ENCODE data around the gene SNX27.

The SNX27 gene

DNA sequence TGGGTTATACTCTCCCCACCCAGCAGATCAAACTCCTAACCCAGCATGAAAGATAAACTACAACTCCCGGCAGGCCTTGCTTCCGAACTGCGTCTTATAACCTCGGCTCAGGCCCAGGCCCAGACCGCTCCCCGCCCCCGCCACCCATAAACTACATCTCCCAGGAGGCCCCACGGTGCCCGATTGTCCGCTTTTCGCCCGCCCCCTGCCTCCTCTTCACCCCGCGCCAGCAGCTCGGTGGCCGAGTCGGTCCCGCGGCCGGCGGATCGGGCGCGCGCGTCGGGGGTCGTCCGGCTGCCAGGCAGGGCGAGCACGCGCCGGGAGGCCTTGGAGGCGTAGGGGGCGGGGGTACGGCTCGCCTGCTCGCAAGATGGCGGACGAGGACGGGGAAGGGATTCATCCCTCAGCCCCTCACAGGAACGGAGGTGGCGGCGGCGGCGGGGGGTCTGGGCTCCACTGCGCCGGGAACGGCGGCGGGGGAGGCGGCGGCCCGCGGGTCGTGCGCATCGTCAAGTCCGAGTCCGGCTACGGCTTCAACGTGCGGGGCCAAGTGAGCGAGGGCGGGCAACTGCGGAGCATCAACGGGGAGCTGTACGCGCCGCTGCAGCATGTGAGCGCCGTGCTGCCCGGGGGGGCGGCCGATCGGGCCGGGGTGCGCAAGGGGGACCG is at the start of gene SNX27:
Gene SNX27, plus strand, starts transcription at position 219 of the 669 bp plus-strand sequence. Its CDS starts 152 bp downstream, at position 371.
- Mint-ChIP-seq H3K9me3 (no peaks in the 10 kb centered on the region), H3K27me3 (ENCODE audit: low read depth) (peaks cover 10% of the 10 kb centered on the region), H3K4me1 (ENCODE audit: low read depth) (peaks cover 34% of the 10 kb centered on the region), H3K4me3 (peak within 1 kb of the TSS; percentile 100), H3K27ac (peak within 1 kb of the TSS; percentile 99), H3K36me3 (ENCODE audit: low read depth) (peaks cover 12% of the 10 kb centered on the region)
- peak; percentile 82 for DNase-seq (ENCODE audit: low spot score)

DNA sequence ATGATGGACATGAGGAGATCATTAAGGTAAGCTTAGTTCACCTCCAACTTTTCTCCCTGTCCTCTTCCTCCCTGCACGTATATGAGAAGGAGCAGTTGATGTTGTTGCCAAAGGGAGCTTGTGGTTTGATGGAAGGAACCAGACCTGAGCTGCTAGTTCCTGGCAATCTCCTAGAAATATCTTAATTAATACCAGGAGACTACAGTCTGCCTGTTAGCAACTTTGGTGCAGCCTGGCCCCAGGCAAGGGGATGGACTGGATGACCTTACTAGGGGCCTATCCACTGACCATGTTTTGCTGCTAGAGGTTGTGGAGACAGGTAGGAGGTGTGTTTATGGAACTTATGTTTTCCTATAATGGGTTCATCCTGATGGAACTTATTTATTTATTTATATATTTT is 49.2 kb upstream of the SNX27 start:
- Mint-ChIP-seq H3K4me1 (ENCODE audit: low read depth) (no peaks in the 10 kb centered on the region), H3K27ac (no peak overlapping the region), H3K27me3 (ENCODE audit: low read depth) (no peaks in the 10 kb centered on the region), H3K9me3 (no peaks in the 10 kb centered on the region), H3K36me3 (ENCODE audit: low read depth) (no peaks in the 10 kb centered on the region), H3K4me3 (no peak overlapping the region)
- no peak for DNase-seq (ENCODE audit: low spot score)

DNA sequence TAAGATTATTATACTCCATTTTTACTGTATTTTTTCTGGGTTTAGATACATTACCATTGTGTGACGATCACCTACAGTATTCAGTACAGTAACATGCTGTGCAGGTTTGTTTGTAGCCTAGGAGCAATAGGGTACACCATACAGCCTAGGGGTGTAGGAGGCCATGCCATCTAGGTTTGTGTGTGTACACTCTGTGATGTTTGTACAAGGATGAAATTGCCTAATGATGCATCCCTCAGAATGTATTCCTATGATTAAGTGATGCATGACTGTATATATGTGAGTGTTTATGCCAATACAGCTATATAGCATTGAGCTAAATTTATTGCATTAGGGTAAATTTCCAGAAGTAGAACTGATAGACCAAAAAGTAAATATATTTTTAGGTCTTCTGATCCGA is 48.5 kb upstream of the SNX27 start:
- Mint-ChIP-seq H3K27me3 (ENCODE audit: low read depth) (no peaks in the 10 kb centered on the region), H3K9me3 (no peaks in the 10 kb centered on the region)
- no peak for DNase-seq (ENCODE audit: low spot score)

DNA sequence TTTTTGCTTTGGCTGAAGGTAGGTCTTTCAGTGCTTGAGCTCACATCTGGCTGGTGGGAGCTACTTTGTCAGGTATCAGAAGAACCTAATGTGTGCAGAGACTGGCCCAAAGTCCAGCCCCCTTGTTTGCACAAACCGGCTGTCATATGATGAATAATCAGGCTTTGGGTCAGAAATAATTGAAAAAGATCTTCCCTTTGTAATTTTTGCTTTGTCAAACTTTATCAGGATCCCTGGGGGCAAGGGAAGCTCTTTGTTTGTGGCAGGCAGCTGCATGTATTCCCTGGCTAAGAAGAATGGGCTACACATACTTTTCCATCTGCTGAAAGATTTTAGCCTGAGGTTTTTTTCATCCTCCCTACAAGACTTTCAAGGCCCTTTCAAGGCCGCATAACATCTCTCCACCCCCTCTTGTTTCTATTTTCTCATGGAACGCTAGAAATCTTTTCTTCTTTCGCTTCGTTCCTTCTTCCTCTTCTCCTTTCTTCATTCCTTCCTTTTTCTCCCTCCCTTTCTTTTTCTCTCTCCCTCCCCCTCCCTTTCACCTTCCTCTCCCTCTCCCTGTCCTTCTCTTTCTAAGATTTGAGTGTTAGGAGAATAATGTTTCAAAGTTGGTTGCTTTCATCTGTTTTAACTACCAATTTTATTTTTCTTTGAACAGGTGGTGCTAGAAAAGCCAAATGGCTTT is 46.2 kb upstream of the SNX27 start:
- no peak for DNase-seq (ENCODE audit: low spot score)
- Mint-ChIP-seq H3K4me1 (ENCODE audit: low read depth) (peaks cover 4% of the 10 kb centered on the region), H3K27me3 (ENCODE audit: low read depth) (no peaks in the 10 kb centered on the region), H3K4me3 (no peak overlapping the region), H3K36me3 (ENCODE audit: low read depth) (no peaks in the 10 kb centered on the region), H3K9me3 (no peaks in the 10 kb centered on the region), H3K27ac (no peak overlapping the region)

More for the DNA sequence above, 48.5 kb upstream of the SNX27 start:
- H3K4me3 Mint-ChIP-seq = no peak overlapping the region
- peaks cover 4% of the 10 kb centered on the region for H3K4me1 Mint-ChIP-seq (ENCODE audit: low read depth)
- H3K36me3 Mint-ChIP-seq (ENCODE audit: low read depth) = no peaks in the 10 kb centered on the region
- no peak overlapping the region for H3K27ac Mint-ChIP-seq

DNA sequence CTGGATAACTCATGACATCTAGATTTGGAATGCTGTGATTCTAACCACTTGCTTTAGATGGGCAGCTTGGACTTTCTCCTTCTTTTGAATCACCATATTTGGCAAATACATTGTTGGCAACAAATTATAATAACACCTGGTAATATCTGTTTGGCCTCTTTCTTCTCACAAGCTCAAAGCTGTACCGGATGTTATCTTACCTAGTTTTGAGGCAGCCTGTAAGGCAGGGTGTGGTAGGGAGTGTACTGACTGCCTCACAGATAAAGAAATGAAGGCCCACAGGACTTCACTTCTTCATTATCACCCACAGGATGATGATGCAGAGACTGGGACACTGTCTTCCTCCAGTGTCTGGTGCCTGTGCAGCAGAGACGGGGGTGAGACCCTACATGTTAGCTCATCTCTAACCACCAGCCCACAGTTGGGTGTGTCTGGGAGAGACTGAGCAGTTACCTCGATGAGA is 43.2 kb upstream of the SNX27 start:
- H3K4me1 Mint-ChIP-seq (ENCODE audit: low read depth) = peaks cover 4% of the 10 kb centered on the region
- H3K4me3 Mint-ChIP-seq = no peak overlapping the region
- H3K9me3 Mint-ChIP-seq = no peaks in the 10 kb centered on the region
- H3K36me3 Mint-ChIP-seq (ENCODE audit: low read depth) = no peaks in the 10 kb centered on the region
- H3K27ac Mint-ChIP-seq = no peak overlapping the region
- no peak for DNase-seq (ENCODE audit: low spot score)
- no peaks in the 10 kb centered on the region for H3K27me3 Mint-ChIP-seq (ENCODE audit: low read depth)

DNA sequence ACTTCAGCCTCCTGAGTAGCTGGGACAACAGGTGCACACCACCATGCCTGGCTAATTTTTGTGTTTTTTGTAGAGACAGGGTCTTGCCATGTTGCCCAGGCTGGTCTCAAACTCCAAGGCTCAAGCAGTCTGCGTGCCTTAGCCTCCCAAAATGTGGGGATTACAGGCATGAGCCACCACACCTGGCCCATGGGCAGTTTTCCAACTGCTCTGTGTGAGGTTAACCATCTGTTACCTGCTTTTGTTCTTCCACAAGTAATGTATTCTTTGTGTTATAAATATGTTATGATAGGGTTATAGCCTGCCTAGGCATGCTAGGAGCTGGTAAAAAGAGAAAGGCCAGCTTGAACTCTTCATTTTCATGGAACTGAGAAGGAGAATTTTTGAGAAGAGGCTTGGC is 41.0 kb upstream of the SNX27 start:
- Mint-ChIP-seq H3K27ac (no peak overlapping the region), H3K4me1 (ENCODE audit: low read depth) (peaks cover 11% of the 10 kb centered on the region), H3K36me3 (ENCODE audit: low read depth) (peaks cover 9% of the 10 kb centered on the region), H3K9me3 (no peaks in the 10 kb centered on the region), H3K4me3 (no peak overlapping the region), H3K27me3 (ENCODE audit: low read depth) (no peaks in the 10 kb centered on the region)
- no peak for DNase-seq (ENCODE audit: low spot score)

DNA sequence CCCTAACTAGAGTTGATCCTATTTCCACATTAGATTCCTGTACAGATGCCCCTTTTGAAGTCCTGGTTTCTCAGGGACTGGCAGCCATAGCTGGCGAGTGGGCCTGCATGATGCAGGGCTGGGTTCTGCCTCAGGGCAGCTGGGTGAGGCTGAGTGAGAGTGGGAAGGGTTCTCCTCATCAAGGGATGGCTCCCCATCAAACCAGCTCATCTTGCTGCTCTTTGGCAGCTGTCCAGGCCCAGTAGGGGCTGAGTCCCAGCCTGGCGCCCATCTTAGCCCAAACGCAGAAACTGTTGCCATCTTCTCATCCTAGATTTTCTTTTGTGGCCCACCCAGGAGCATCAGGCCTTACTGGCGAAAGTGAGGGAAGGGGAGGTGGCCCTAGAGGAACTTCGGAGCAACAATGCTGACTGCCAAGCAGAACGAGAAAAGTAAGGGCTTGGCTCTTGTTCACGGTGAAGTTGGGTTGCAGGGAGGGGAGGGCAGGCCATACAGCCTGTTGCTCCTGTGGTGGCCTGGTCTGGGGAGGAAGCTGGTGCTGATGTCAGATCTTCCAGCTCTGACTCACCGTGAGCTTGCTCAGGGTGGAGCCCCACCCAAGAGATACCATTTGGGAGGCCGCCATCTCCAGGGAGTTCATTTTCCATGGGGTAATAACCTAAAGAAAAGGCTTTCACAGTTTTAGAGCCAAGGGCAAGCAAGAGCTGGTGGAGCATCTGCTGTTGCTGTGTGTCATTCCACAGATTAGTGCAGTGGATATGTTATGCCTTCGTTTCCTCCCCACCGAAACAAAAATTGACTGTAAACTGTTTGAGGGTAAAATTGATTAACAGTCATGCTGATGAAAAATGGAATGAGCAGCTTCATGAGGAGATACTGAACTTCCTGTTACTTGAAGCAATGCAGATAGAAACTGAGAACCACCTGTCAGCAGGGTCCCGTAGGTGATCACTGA is 37.0 kb upstream of the SNX27 start:
- peak; percentile 12 for DNase-seq (ENCODE audit: low spot score)
- Mint-ChIP-seq H3K4me1 (ENCODE audit: low read depth) (peaks cover 21% of the 10 kb centered on the region), H3K27me3 (ENCODE audit: low read depth) (no peaks in the 10 kb centered on the region), H3K9me3 (no peaks in the 10 kb centered on the region), H3K4me3 (no peak overlapping the region), H3K36me3 (ENCODE audit: low read depth) (peaks cover 9% of the 10 kb centered on the region), H3K27ac (peak overlapping the region; percentile 22)

DNA sequence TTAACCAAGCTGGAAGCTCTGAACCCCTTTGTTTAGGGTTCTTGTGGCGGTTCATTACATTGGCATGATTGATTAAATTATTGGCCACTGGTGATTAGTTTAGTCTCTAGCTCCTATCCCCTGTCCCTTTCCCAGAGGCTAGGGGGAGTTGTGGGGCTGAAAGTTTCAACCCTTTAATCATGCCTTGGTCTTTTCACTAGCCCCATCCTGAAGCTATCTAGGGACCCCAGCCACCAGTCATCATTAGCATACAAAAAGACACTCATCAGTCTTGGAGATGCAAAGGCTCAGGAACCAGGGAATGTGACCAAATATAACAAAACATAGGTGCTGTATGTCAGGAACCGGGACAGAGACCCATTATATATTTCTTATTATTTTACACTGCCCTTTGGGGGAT is 34.7 kb upstream of the SNX27 start:
- Mint-ChIP-seq H3K27me3 (ENCODE audit: low read depth) (no peaks in the 10 kb centered on the region), H3K9me3 (no peaks in the 10 kb centered on the region), H3K27ac (no peak overlapping the region), H3K4me1 (ENCODE audit: low read depth) (peaks cover 21% of the 10 kb centered on the region), H3K36me3 (ENCODE audit: low read depth) (peaks cover 9% of the 10 kb centered on the region), H3K4me3 (no peak overlapping the region)
- no peak for DNase-seq (ENCODE audit: low spot score)

DNA sequence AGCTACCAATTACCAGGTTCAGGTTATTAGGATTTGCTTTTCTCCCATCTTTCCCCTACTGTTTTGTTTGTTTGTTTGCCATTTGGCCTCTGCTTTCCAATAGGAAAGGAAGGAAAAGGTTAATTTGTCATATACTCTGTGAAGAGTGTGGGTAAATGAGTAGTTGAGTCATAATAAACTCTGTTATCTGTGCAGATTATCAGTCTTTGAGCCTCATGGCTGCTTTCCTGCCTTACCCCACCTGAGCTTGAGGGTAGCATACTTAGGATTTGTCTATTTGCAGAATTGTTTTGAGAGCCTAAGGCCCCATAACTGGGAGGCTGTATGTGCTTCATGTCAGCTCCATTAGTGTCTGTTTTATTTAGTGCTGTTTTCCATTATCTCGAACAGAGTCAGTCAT is 32.9 kb upstream of the SNX27 start:
- Mint-ChIP-seq H3K4me3 (no peak overlapping the region), H3K36me3 (ENCODE audit: low read depth) (peaks cover 9% of the 10 kb centered on the region), H3K9me3 (no peaks in the 10 kb centered on the region), H3K27me3 (ENCODE audit: low read depth) (no peaks in the 10 kb centered on the region), H3K4me1 (ENCODE audit: low read depth) (peaks cover 21% of the 10 kb centered on the region), H3K27ac (no peak overlapping the region)
- DNase-seq (ENCODE audit: low spot score) = no peak

DNA sequence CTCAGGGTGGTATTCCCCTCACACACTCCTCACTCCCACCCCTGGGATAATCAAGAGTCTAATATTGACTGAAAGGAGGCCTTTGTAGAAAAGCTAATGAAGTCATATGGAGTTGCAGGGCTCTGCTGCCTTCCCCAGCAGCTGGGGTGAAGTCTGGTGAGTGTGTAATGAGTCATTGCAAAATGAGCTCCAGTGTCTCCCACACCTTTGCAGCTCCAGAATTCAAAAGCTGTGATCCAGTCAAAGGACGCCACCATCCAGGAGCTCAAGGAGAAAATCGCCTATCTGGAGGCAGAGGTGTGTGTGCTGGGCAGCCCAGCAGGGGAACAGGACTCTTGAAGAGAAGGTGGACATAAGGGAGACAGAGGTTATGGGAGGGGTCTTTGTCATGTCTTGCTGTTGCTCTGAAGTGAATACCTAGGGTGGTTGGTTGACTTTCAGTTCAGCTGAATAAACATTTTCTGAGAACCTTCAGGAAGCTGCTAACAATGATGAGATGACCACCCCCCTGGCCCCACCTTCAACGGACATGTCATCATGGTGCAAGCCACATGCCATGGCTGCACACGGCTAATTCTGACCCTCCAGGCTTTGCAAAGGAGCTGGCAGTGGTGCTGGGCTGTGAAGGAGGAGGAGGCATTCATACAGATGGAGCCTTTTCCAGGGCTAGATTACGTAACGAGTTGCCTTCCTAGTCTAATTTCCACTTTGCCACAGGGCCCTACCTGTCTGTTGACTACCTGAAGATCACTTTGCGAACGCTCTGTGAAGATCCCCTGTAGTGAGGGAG is 32.2 kb upstream of the SNX27 start:
- Mint-ChIP-seq H3K9me3 (no peaks in the 10 kb centered on the region), H3K36me3 (ENCODE audit: low read depth) (peaks cover 3% of the 10 kb centered on the region), H3K4me1 (ENCODE audit: low read depth) (peaks cover 18% of the 10 kb centered on the region), H3K27ac (no peak overlapping the region), H3K4me3 (no peak overlapping the region), H3K27me3 (ENCODE audit: low read depth) (no peaks in the 10 kb centered on the region)
- DNase-seq (ENCODE audit: low spot score) = no peak

DNA sequence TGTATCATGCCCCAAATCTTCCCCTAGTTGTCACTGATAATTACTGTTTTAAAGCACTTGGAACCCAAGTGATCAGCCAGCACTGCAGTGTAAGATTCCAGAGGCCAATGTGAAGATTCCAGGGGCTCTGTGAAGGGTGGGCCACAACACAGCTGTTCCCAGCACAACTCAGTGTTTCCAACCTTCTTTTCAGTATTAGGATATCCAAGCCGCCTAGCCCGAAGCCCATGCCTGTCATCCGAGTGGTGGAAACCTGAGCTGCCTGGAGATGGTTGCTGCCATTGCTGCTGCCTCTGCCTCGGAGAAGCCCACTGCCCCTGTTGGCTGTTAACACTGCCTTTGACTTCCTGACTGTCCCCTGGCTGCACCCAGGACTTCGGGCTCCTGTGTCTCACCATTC is 30.4 kb upstream of the SNX27 start:
- Mint-ChIP-seq H3K9me3 (no peaks in the 10 kb centered on the region), H3K36me3 (ENCODE audit: low read depth) (no peaks in the 10 kb centered on the region), H3K27ac (no peak overlapping the region), H3K4me1 (ENCODE audit: low read depth) (peaks cover 12% of the 10 kb centered on the region), H3K4me3 (no peak overlapping the region), H3K27me3 (ENCODE audit: low read depth) (no peaks in the 10 kb centered on the region)
- DNase-seq (ENCODE audit: low spot score) = no peak

DNA sequence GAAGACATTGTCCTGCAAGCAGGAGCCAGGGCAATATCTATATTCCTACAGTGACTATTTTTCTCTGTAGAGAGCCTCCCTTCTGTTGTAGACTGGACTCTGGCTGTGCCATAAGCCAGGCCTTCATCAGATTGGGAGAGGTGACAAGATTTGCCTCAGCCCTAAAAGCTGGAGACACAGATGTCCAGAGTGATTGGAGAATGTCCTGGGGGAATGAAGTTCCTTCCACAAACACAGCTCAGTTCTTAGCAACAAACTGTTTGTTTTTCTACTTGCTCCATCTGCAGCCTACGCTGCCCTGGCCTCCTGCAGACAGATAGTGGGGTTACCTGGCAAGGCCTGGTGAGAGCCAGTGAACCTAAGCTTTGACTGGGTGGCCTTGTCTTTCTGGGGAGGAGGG is 29.9 kb upstream of the SNX27 start:
- Mint-ChIP-seq H3K4me1 (ENCODE audit: low read depth) (peaks cover 12% of the 10 kb centered on the region), H3K9me3 (no peaks in the 10 kb centered on the region), H3K4me3 (no peak overlapping the region), H3K27ac (no peak overlapping the region), H3K36me3 (ENCODE audit: low read depth) (no peaks in the 10 kb centered on the region), H3K27me3 (ENCODE audit: low read depth) (no peaks in the 10 kb centered on the region)
- no peak for DNase-seq (ENCODE audit: low spot score)

DNA sequence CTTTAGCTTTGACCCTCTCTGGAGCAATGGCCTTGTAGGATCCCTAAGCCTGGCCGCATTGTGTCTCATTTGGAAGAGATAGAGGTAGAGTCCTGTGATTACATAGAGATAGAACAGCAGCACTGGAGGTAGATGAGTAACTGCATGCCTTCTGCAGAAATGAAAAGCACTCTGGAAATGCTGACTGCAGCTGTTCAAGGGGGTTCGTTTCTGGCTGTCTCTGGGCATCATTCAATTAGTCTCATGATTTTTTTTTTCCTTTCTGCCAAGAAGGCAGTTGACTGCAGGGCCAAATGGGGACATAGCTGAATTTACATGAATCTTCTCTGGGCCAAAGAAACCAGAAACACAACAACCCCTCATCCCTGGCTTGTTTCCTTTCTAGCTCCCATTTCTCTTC is 28.1 kb upstream of the SNX27 start:
- no peaks in the 10 kb centered on the region for H3K36me3 Mint-ChIP-seq (ENCODE audit: low read depth)
- H3K9me3 Mint-ChIP-seq = no peaks in the 10 kb centered on the region
- peaks cover 8% of the 10 kb centered on the region for H3K4me1 Mint-ChIP-seq (ENCODE audit: low read depth)
- no peaks in the 10 kb centered on the region for H3K27me3 Mint-ChIP-seq (ENCODE audit: low read depth)
- no peak overlapping the region for H3K27ac Mint-ChIP-seq
- no peak overlapping the region for H3K4me3 Mint-ChIP-seq
- DNase-seq (ENCODE audit: low spot score) = no peak

All from T-helper 2 cell treated with Interferon-gamma antibody and Interleukin-4, amounts not matched to agents 5 μg/mL and 100 μg/mL, for 36 hours (primary cell).